OCI-LY1 (cell line): Measurements from ENCODE around the gene CTBP2.

Source experiments
- H2AFZ ChIP-seq: fragments of 200-600 bp; sonication (generic), shearing (Covaris generic); 2 replicates; pipeline ENCODE4 v1.6.0; 2014; ENCODE audit warnings: antibody characterized with exemption, mild to moderate bottlenecking, low read length
- H3F3A ChIP-seq: fragments of 200-600 bp; sonication (generic), shearing (Covaris generic); 2 replicates; pipeline ENCODE4 v1.6.0; 2014; ENCODE audit warnings: mild to moderate bottlenecking, antibody characterized with exemption, low read length, moderate library complexity; ENCODE audit not compliant: insufficient read depth
- H3K27ac ChIP-seq: fragments of 200-600 bp; sonication (generic); 2 replicates; pipeline ENCODE4 v1.5.1; 2014; ENCODE audit warnings: low read length, mixed run types, mild to moderate bottlenecking, low read depth; ENCODE audit not compliant: poor library complexity, severe bottlenecking
- H3K27me3 ChIP-seq: fragments of 200-600 bp; sonication (generic); 2 replicates; pipeline ENCODE4 v1.6.0; 2014; ENCODE audit warnings: antibody characterized with exemption, mild to moderate bottlenecking, low read length, moderate library complexity; ENCODE audit not compliant: insufficient read depth
- H3K36me3 ChIP-seq: fragments of 200-600 bp; sonication (generic); 2 replicates; pipeline ENCODE4 v1.6.1; 2014; ENCODE audit warnings: mild to moderate bottlenecking, antibody characterized with exemption, low read length, moderate library complexity, mixed read lengths; ENCODE audit not compliant: insufficient read depth
- H3K4me1 ChIP-seq: fragments of 200-600 bp; sonication (generic); 2 replicates; pipeline ENCODE4 v1.5.1; 2014; ENCODE audit warnings: mild to moderate bottlenecking, low read length, moderate library complexity; ENCODE audit not compliant: insufficient read depth, severe bottlenecking
- H3K4me2 ChIP-seq: fragments of 200-600 bp; sonication (generic), shearing (Covaris generic); 2 replicates; pipeline ENCODE4 v1.6.1; 2014; ENCODE audit warnings: low read length
- H3K4me3 ChIP-seq: fragments of 200-600 bp; sonication (generic); 2 replicates; pipeline ENCODE4 v1.5.1; 2014; ENCODE audit warnings: low read length, low read depth, mild to moderate bottlenecking, mixed read lengths; ENCODE audit not compliant: poor library complexity, severe bottlenecking
- H3K79me2 ChIP-seq: fragments of 200-600 bp; shearing (Covaris generic); 2 replicates; pipeline ENCODE4 v1.6.1; 2016; ENCODE audit warnings: mixed run types, low read length, mixed read lengths; ENCODE audit not compliant: insufficient read depth
- H3K9ac ChIP-seq: fragments of 200-600 bp; sonication (generic), shearing (Covaris generic); 2 replicates; pipeline ENCODE4 v1.6.1; 2014; ENCODE audit warnings: mild to moderate bottlenecking, low read length, mixed read lengths
- H3K9me2 ChIP-seq: fragments of 200-600 bp; sonication (generic), shearing (Covaris generic); 2 replicates; pipeline ENCODE4 v1.6.1; 2014; ENCODE audit warnings: low read depth, mild to moderate bottlenecking, low read length, mixed read lengths
- H3K9me3 ChIP-seq: fragments of 200-600 bp; shearing (Covaris generic); 2 replicates; pipeline ENCODE4 v1.6.1; 2014; ENCODE audit warnings: low read length, mixed read lengths
- H4K20me1 ChIP-seq: fragments of 200-600 bp; sonication (generic), shearing (Covaris generic); 2 replicates; pipeline ENCODE4 v1.6.0; 2016; ENCODE audit warnings: mild to moderate bottlenecking, low read length; ENCODE audit not compliant: insufficient read depth
- EZH2 ChIP-seq: fragments of 200-600 bp; sonication (generic), shearing (Covaris generic); IDR thresholded peaks from 2 replicates; pipeline ENCODE4 v1.8.0; 2017; ENCODE audit warnings: borderline replicate concordance, mixed run types, mild to moderate bottlenecking, antibody characterized with exemption, low read length, moderate library complexity, mixed read lengths
- TF ChIP-seq, protein P1 (sequence below): fragments of 200-600 bp; sonication (generic), shearing (Covaris generic); IDR thresholded peaks from 2 replicates; pipeline ENCODE4 v1.5.1; 2017; ENCODE audit warnings: mild to moderate bottlenecking, antibody characterized with exemption, low read length, moderate library complexity, mixed read lengths

The CTBP2 gene

DNA sequence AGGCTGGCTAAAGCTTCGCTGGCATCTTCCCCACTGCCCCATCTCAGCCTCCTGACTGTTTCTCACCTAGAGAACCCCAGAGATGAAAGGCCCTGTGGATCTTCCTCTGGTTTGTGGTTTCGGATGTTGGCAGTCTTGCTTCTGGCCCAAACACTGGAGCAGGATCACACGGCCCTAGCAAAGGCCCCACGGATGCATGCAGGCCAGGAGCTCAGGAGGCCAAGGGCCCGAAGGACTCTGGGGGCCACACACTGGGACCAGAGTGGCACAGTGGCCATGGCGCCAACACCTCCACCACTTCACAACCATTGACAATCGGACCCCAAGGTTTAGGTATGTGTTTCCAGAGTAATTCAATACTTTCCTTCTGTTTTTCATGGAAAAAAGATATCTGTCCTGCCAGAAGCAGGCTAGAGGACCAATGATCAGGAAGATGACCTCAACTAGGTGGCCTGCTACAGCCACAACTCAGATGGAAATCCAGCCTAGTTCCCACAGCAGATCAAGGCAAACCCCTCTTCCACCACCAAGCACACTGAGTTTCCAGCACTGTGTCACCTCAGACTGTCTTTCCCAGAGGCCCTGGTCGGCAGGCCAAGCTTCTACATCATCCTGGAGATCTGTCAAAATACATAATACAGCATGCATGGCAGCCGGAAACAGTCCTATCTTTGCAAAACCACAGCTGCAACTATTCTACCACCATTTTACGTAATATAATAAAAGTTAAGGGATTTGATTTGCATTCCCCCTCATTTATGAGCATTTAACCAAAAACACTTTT lies 53.0 kb downstream of the CTBP2 start:
- no peaks in the 10 kb centered on the region for H3K4me1 ChIP-seq
- no peak overlapping the region for H3K4me3 ChIP-seq
- H3K27ac ChIP-seq, result no peak overlapping the region
- no peak overlapping the region for H2AFZ ChIP-seq
- no peak overlapping the region for H3K4me2 ChIP-seq
- H4K20me1 ChIP-seq, result no peaks in the 10 kb centered on the region
- H3K27me3 ChIP-seq, result 0 out of 2 replicates have a peak, but pooled peaks cover 5% of the 10 kb centered on the region
- H3K9ac ChIP-seq, result no peak overlapping the region
- no peaks in the 10 kb centered on the region; the same call in 1 of the 2 replicates for H3K36me3 ChIP-seq
- H3K79me2 ChIP-seq, result no peaks in the 10 kb centered on the region
- no peaks in the 10 kb centered on the region for H3K9me2 ChIP-seq
- peaks cover 5% of the 10 kb centered on the region; the same call in 1 of the 2 replicates for H3K9me3 ChIP-seq
- H3F3A ChIP-seq, result no peaks in the 10 kb centered on the region
- TF ChIP-seq EZH2, result no peak
- TF ChIP-seq, protein P1, sequence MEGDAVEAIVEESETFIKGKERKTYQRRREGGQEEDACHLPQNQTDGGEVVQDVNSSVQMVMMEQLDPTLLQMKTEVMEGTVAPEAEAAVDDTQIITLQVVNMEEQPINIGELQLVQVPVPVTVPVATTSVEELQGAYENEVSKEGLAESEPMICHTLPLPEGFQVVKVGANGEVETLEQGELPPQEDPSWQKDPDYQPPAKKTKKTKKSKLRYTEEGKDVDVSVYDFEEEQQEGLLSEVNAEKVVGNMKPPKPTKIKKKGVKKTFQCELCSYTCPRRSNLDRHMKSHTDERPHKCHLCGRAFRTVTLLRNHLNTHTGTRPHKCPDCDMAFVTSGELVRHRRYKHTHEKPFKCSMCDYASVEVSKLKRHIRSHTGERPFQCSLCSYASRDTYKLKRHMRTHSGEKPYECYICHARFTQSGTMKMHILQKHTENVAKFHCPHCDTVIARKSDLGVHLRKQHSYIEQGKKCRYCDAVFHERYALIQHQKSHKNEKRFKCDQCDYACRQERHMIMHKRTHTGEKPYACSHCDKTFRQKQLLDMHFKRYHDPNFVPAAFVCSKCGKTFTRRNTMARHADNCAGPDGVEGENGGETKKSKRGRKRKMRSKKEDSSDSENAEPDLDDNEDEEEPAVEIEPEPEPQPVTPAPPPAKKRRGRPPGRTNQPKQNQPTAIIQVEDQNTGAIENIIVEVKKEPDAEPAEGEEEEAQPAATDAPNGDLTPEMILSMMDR, result no peak

DNA sequence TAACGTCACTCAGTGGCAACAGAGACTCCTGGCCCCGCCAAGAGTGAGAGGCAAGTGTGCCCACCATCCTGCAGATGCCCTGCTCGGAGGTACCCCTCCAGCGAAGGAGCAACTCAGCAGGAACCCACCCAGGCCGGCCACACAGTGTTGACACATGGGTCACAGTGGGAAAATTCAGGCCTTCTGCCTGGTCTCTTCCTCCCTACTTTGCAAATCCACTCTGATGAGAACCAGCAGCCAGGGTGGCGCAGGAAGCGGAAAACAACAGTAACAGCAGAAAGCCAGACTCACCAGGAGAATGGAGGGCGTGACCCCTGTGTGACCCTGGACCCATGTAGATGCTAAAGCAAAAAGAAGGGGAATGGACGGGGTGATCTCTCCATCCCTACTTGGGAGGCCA lies 53.8 kb downstream of the CTBP2 start:
- Histone ChIP-seq H3K27ac (no peak overlapping the region), H3K27me3 (0 out of 2 replicates have a peak, but pooled peaks cover 5% of the 10 kb centered on the region), H3K36me3 (no peaks in the 10 kb centered on the region; the same call in 1 of the 2 replicates), H3F3A (no peaks in the 10 kb centered on the region), H3K79me2 (no peaks in the 10 kb centered on the region), H3K4me3 (no peak overlapping the region), H4K20me1 (no peaks in the 10 kb centered on the region), H3K9ac (no peak overlapping the region), H3K9me3 (peaks cover 5% of the 10 kb centered on the region; the same call in 1 of the 2 replicates), H2AFZ (no peak overlapping the region), H3K4me2 (no peak overlapping the region), H3K4me1 (no peaks in the 10 kb centered on the region), H3K9me2 (no peaks in the 10 kb centered on the region)
- TF ChIP-seq, protein P1, result no peak
- no peak for TF ChIP-seq EZH2

DNA sequence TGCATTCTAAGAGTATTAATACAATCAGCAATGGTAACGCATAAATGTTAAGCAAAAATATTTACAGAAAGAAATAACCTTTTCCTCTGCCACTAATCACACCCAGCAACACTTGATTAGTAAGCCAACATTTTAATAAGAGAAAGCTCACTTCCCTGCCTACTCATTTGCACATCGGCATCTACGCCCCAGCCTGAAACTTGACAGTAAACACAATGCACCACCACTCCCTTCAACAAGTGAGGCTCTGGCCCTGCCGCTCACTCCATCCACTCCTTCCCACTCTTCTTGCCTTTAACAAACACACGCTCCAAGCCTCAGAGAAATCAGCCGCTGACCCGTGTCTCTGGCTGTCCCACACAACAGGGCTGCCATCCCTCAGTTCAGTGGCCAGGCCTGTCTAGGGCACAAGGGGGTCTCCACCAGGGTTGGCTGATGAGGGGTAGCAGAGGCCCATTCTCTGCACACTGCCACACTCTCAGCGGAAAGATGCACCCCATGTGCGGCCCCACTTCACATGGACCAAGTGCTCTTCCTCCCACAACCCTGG lies 54.6 kb downstream of the CTBP2 start:
- Histone ChIP-seq H3K36me3 (no peaks in the 10 kb centered on the region; the same call in 1 of the 2 replicates), H3F3A (no peaks in the 10 kb centered on the region), H3K4me1 (no peaks in the 10 kb centered on the region), H4K20me1 (no peaks in the 10 kb centered on the region), H3K27ac (no peak overlapping the region), H3K79me2 (no peaks in the 10 kb centered on the region), H3K9me2 (no peaks in the 10 kb centered on the region), H3K9me3 (peaks cover 5% of the 10 kb centered on the region; the same call in 1 of the 2 replicates), H3K4me3 (no peak overlapping the region), H2AFZ (no peak overlapping the region), H3K4me2 (no peak overlapping the region), H3K27me3 (0 out of 2 replicates have a peak, but pooled peaks cover 5% of the 10 kb centered on the region), H3K9ac (no peak overlapping the region)
- TF ChIP-seq, protein P1, result no peak
- TF ChIP-seq EZH2, result no peak
